OCI-LY7 (cell line): ENCODE data around the gene MYO1C.

Experiments
- EZH2phosphoT487 ChIP-seq: fragments of 200-600 bp; sonication (generic); IDR thresholded peaks from 2 replicates; pipeline ENCODE4 v1.6.1; 2018; ENCODE audit warnings: low read depth, borderline replicate concordance, mild to moderate bottlenecking, mixed run types, antibody characterized with exemption, low read length, moderate library complexity, mixed read lengths
- TF ChIP-seq, protein P1 (sequence below): fragments of 200-600 bp; sonication (generic); conservative IDR thresholded peaks from 2 replicates; pipeline ENCODE4 v1.5.1; 2014; ENCODE audit warnings: mild to moderate bottlenecking, antibody characterized with exemption, low read length, moderate library complexity, mixed read lengths

DNA sequence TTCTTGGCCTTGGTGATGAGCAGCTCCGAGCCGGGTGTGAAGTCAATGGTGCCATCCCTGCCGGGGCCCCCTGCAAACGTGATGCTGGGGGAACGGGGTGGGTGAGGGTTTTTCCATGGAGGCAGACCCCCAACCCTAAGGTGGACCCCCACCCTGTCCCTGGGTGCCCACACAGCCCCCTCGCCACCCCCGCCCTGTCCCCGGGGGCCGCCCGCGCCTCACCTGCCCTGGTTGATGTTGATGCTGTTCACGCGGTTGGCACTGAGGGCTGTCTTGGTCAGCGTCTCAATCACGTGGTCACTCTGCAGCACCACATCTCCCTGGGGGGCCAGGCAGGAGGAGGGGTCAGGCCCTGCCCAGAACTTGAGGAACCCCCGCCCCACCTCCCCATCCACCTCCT is 25.2 kb downstream of the MYO1C start:
- TF ChIP-seq, protein P1, sequence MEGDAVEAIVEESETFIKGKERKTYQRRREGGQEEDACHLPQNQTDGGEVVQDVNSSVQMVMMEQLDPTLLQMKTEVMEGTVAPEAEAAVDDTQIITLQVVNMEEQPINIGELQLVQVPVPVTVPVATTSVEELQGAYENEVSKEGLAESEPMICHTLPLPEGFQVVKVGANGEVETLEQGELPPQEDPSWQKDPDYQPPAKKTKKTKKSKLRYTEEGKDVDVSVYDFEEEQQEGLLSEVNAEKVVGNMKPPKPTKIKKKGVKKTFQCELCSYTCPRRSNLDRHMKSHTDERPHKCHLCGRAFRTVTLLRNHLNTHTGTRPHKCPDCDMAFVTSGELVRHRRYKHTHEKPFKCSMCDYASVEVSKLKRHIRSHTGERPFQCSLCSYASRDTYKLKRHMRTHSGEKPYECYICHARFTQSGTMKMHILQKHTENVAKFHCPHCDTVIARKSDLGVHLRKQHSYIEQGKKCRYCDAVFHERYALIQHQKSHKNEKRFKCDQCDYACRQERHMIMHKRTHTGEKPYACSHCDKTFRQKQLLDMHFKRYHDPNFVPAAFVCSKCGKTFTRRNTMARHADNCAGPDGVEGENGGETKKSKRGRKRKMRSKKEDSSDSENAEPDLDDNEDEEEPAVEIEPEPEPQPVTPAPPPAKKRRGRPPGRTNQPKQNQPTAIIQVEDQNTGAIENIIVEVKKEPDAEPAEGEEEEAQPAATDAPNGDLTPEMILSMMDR, result no peak
- no peak for TF ChIP-seq EZH2phosphoT487
